ENCODE measurements around the gene OR10K1. TPM values are rescaled to one million over a fixed set of nuclear protein-coding genes. Genes with fewer than 3 reads are reported as not detected.

OR10K1 gene
- total and polyA plus RNA-seq, 4 donors: not detected

GRCh38 chr1:158494796-158495195, 33.2 kb downstream of the OR10K1 start:
- Histone ChIP-seq H3K27ac (ENCODE audit: low read depth in 1 of 2, low read length in 2 of 2) (no peak overlapping the region), H3K9me3 (ENCODE audit: control insufficient read depth in 4 of 4, low read length in 3 of 4) (no peaks in the 10 kb centered on the region), H3K27me3 (ENCODE audit: control insufficient read depth in 4 of 4, insufficient read depth in 4 of 4, low read length in 3 of 4) (peaks cover 0 to 5% (median 0%) of the 10 kb centered on the region in 4 donors), H3K4me1 (ENCODE audit: control insufficient read depth in 4 of 4, insufficient read depth in 4 of 4, low read length in 3 of 4) (no peaks in the 10 kb centered on the region), H3K9ac (ENCODE audit: low read depth in 1 of 2, low read length in 2 of 2) (no peak overlapping the region), H3K4me3 (ENCODE audit: low read depth in 1 of 3, low read length in 3 of 3) (no peak overlapping the region), H3K36me3 (ENCODE audit: control insufficient read depth in 4 of 4, insufficient read depth in 3 of 4, low read depth in 1 of 4, low read length in 3 of 4) (no peaks in the 10 kb centered on the region)
- TF ChIP-seq HNF4G (IDR thresholded peaks at IDR 0.05): no peak
- TF ChIP-seq RXRA (IDR thresholded peaks at IDR 0.05): no peak
- TF ChIP-seq FOXA1 (IDR thresholded peaks at IDR 0.05): no peak
- 26% methylated on average over 2 of the region's 2 CpGs for WGBS
- no peak for DNase-seq (ENCODE audit: low spot score)

GRCh38 chr1:158496374-158496773, 34.7 kb downstream of the OR10K1 start:
- WGBS: 33% methylated on average over 2 of the region's 2 CpGs

GRCh38 chr1:158506369-158506987, 44.8 kb downstream of the OR10K1 start:
- Histone ChIP-seq H3K27me3 (ENCODE audit: control insufficient read depth in 4 of 4, insufficient read depth in 4 of 4, low read length in 3 of 4) (peaks cover 0 to 5% (median under 1%) of the 10 kb centered on the region in 4 donors), H3K9ac (ENCODE audit: low read depth in 1 of 2, low read length in 2 of 2) (no peak overlapping the region), H3K36me3 (ENCODE audit: control insufficient read depth in 4 of 4, insufficient read depth in 3 of 4, low read depth in 1 of 4, low read length in 3 of 4) (no peaks in the 10 kb centered on the region), H3K4me3 (ENCODE audit: low read depth in 1 of 3, low read length in 3 of 3) (no peak overlapping the region), H3K9me3 (ENCODE audit: control insufficient read depth in 4 of 4, low read length in 3 of 4) (peaks cover 0 to 2% (median 0%) of the 10 kb centered on the region in 4 donors), H3K4me1 (ENCODE audit: control insufficient read depth in 4 of 4, insufficient read depth in 4 of 4, low read length in 3 of 4) (no peaks in the 10 kb centered on the region), H3K27ac (ENCODE audit: low read depth in 1 of 2, low read length in 2 of 2) (no peak overlapping the region)
- DNase-seq (ENCODE audit: low spot score): no peak
- 26% methylated on average over 1 of the region's 1 CpG for WGBS
- peak; percentile 53 to 66 for TF ChIP-seq RAD21 (IDR thresholded peaks at IDR 0.05)
- TF ChIP-seq ATF3 (IDR thresholded peaks at IDR 0.05): no peak
- peak; percentile 32 for TF ChIP-seq CTCF (IDR thresholded peaks at IDR 0.05; ENCODE audit: low read depth, low read length, missing input control)
- no peak for TF ChIP-seq GABPA (IDR thresholded peaks at IDR 0.05 in 1 of 2, conservative IDR thresholded peaks at IDR 0.05 in 1 of 2)
- no peak for TF ChIP-seq ZBTB33 (IDR thresholded peaks at IDR 0.05)
- no peak for TF ChIP-seq MAX (IDR thresholded peaks at IDR 0.05)

More at GRCh38 chr1:158496374-158496773, 34.7 kb downstream of the OR10K1 start:
- TF ChIP-seq YY1 (IDR thresholded peaks at IDR 0.05): no peak
- no peak for TF ChIP-seq SP1 (IDR thresholded peaks at IDR 0.05)
- TF ChIP-seq GABPA (IDR thresholded peaks at IDR 0.05 in 1 of 2, conservative IDR thresholded peaks at IDR 0.05 in 1 of 2): no peak
- TF ChIP-seq RAD21 (IDR thresholded peaks at IDR 0.05): peak; percentile 32 to 44
- no peaks in the 10 kb centered on the region for H3K4me1 ChIP-seq (ENCODE audit: control insufficient read depth in 4 of 4, insufficient read depth in 4 of 4, low read length in 3 of 4)
- H3K4me3 ChIP-seq (ENCODE audit: low read depth in 1 of 3, low read length in 3 of 3): no peak overlapping the region
- no peak overlapping the region for H3K27ac ChIP-seq (ENCODE audit: low read depth in 1 of 2, low read length in 2 of 2)
- H3K27me3 ChIP-seq (ENCODE audit: control insufficient read depth in 4 of 4, insufficient read depth in 4 of 4, low read length in 3 of 4): peaks cover 0 to 9% (median 0%) of the 10 kb centered on the region in 4 donors
- DNase-seq (ENCODE audit: low spot score): no peak
- no peak overlapping the region for H3K9ac ChIP-seq (ENCODE audit: low read depth in 1 of 2, low read length in 2 of 2)
- no peaks in the 10 kb centered on the region for H3K36me3 ChIP-seq (ENCODE audit: control insufficient read depth in 4 of 4, insufficient read depth in 3 of 4, low read depth in 1 of 4, low read length in 3 of 4)
- no peaks in the 10 kb centered on the region for H3K9me3 ChIP-seq (ENCODE audit: control insufficient read depth in 4 of 4, low read length in 3 of 4)

Data from liver (tissue), 9 donors.